ENCODE measurements around the gene KRTAP10-4.

GRCh38 chr21:44533891-44534627 is 39.5 kb upstream of the KRTAP10-4 start:
- TF ChIP-seq, protein P1, sequence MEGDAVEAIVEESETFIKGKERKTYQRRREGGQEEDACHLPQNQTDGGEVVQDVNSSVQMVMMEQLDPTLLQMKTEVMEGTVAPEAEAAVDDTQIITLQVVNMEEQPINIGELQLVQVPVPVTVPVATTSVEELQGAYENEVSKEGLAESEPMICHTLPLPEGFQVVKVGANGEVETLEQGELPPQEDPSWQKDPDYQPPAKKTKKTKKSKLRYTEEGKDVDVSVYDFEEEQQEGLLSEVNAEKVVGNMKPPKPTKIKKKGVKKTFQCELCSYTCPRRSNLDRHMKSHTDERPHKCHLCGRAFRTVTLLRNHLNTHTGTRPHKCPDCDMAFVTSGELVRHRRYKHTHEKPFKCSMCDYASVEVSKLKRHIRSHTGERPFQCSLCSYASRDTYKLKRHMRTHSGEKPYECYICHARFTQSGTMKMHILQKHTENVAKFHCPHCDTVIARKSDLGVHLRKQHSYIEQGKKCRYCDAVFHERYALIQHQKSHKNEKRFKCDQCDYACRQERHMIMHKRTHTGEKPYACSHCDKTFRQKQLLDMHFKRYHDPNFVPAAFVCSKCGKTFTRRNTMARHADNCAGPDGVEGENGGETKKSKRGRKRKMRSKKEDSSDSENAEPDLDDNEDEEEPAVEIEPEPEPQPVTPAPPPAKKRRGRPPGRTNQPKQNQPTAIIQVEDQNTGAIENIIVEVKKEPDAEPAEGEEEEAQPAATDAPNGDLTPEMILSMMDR (IDR thresholded peaks at IDR 0.05 in 2 of 3, conservative IDR thresholded peaks at IDR 0.05 in 1 of 3; ENCODE audit: borderline replicate concordance in 1 of 3, insufficient read depth in 1 of 3, low read depth in 2 of 3, low read length in 2 of 3), result no peak
- TF ChIP-seq JUND (IDR thresholded peaks at IDR 0.05) (no peak), RAD21 (IDR thresholded peaks at IDR 0.05; ENCODE audit: low read depth) (no peak), CEBPB (IDR thresholded peaks at IDR 0.05; ENCODE audit: low read depth) (no peak), ZFX (IDR thresholded peaks at IDR 0.05) (no peak), POLR2A (IDR thresholded peaks at IDR 0.05; ENCODE audit: borderline replicate concordance, extremely low read depth, insufficient read depth, insufficient read length) (no peak), EZH2 (IDR thresholded peaks at IDR 0.05) (no peak)
- TF ChIP-seq, protein P2, sequence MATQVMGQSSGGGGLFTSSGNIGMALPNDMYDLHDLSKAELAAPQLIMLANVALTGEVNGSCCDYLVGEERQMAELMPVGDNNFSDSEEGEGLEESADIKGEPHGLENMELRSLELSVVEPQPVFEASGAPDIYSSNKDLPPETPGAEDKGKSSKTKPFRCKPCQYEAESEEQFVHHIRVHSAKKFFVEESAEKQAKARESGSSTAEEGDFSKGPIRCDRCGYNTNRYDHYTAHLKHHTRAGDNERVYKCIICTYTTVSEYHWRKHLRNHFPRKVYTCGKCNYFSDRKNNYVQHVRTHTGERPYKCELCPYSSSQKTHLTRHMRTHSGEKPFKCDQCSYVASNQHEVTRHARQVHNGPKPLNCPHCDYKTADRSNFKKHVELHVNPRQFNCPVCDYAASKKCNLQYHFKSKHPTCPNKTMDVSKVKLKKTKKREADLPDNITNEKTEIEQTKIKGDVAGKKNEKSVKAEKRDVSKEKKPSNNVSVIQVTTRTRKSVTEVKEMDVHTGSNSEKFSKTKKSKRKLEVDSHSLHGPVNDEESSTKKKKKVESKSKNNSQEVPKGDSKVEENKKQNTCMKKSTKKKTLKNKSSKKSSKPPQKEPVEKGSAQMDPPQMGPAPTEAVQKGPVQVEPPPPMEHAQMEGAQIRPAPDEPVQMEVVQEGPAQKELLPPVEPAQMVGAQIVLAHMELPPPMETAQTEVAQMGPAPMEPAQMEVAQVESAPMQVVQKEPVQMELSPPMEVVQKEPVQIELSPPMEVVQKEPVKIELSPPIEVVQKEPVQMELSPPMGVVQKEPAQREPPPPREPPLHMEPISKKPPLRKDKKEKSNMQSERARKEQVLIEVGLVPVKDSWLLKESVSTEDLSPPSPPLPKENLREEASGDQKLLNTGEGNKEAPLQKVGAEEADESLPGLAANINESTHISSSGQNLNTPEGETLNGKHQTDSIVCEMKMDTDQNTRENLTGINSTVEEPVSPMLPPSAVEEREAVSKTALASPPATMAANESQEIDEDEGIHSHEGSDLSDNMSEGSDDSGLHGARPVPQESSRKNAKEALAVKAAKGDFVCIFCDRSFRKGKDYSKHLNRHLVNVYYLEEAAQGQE (IDR thresholded peaks at IDR 0.05; ENCODE audit: low read depth), result no peak
